CD14-positive monocyte (primary cell): ENCODE results near the gene GAK. TPM values are rescaled to one million over a fixed set of nuclear protein-coding genes. Genes with fewer than 3 reads are reported as not detected.

Source experiments
- DNase-seq, 3 donors: peaks; one replicate each; pipeline ENCODE4 v3.0.0-alpha.2; 2011 to 2022
- H2AFZ ChIP-seq: 2 replicates; pipeline ENCODE4 v1.6.0; 2012; ENCODE audit warnings: mild to moderate bottlenecking, low read depth, low read length, inconsistent platforms; ENCODE audit not compliant: insufficient read depth, poor library complexity, severe bottlenecking
- H3K27ac ChIP-seq, 2 donors: 1 replicate in 1 of 2; 2 replicates in 1 of 2; pipeline ENCODE4 v1.5.1; 2012 to 2013; ENCODE audit warnings: low read length in 2 of 2, control low read depth in 1 of 2, inconsistent platforms in 1 of 2, low read depth in 1 of 2, mild to moderate bottlenecking in 1 of 2
- H3K27me3 ChIP-seq, 2 donors: one replicate each; pipeline versions ENCODE4 v1.6.0 to v1.6.1; 2011 to 2013; ENCODE audit warnings: low read length in 2 of 2; ENCODE audit not compliant: control insufficient read depth in 2 of 2, insufficient read depth in 2 of 2
- H3K36me3 ChIP-seq, 2 donors: replicated peaks in 1 of 2; 1 replicate in 1 of 2; 2 replicates in 1 of 2; pipeline versions ENCODE4 v1.5.1 to v1.6.1; 2012 to 2013; ENCODE audit warnings: low read length in 2 of 2, control low read depth in 1 of 2, inconsistent platforms in 1 of 2, mild to moderate bottlenecking in 1 of 2; ENCODE audit not compliant: insufficient read depth in 2 of 2, control insufficient read depth in 1 of 2
- H3K4me1 ChIP-seq, 2 donors: 1 replicate in 1 of 2; 2 replicates in 1 of 2; pipeline versions ENCODE4 v1.5.1 to v1.6.1; 2012 to 2013; ENCODE audit warnings: low read length in 2 of 2, control low read depth in 1 of 2, inconsistent platforms in 1 of 2, mild to moderate bottlenecking in 1 of 2, moderate library complexity in 1 of 2; ENCODE audit not compliant: insufficient read depth in 2 of 2, control insufficient read depth in 1 of 2
- H3K4me2 ChIP-seq: replicated peaks from 2 replicates; pipeline ENCODE3; 2012; ENCODE audit warnings: low read length, moderate library complexity, mild to moderate bottlenecking; ENCODE audit not compliant: poor library complexity, severe bottlenecking; ENCODE audit errors: extremely low read depth
- H3K4me3 ChIP-seq, 3 experiments: fragments of 200-600 bp in 1 of 3; sonication (generic) in 1 of 3; replicated peaks in 1 of 3; 1 replicate in 2 of 3; 2 replicates in 1 of 3; pipeline ENCODE4 v1.5.1; 2011 to 2013; ENCODE audit warnings: low read length in 3 of 3, mild to moderate bottlenecking in 3 of 3, control low read depth in 2 of 3, low read depth in 2 of 3, inconsistent platforms in 1 of 3, moderate library complexity in 1 of 3
- H3K79me2 ChIP-seq: 2 replicates; pipeline ENCODE4 v1.6.0; 2012; ENCODE audit warnings: mild to moderate bottlenecking, control low read depth, inconsistent platforms, low read length, moderate library complexity; ENCODE audit not compliant: insufficient read depth
- H3K9ac ChIP-seq: 2 replicates; pipeline ENCODE4 v1.6.0; 2017; ENCODE audit warnings: low read length, mild to moderate bottlenecking; ENCODE audit not compliant: insufficient read depth, poor library complexity, severe bottlenecking
- H3K9me3 ChIP-seq, 2 donors: replicated peaks in 1 of 2; 1 replicate in 1 of 2; 2 replicates in 1 of 2; pipeline versions ENCODE4 v1.5.1 to v1.6.1; 2012 to 2013; ENCODE audit warnings: low read length in 2 of 2, control low read depth in 1 of 2; ENCODE audit not compliant: control insufficient read depth in 1 of 2, insufficient read depth in 1 of 2
- H4K20me1 ChIP-seq: 2 replicates; pipeline ENCODE4 v1.6.0; 2012; ENCODE audit warnings: mild to moderate bottlenecking, low read length, control low read depth, moderate library complexity; ENCODE audit not compliant: insufficient read depth
- H3K27ac Mint-ChIP-seq, 7 donors: one replicate each; pipeline ENCODE4 v1.8.0; 2020; ENCODE audit warnings: mild to moderate bottlenecking in 7 of 7, mixed read lengths in 7 of 7, moderate library complexity in 6 of 7, inconsistent platforms in 2 of 7
- H3K27me3 Mint-ChIP-seq, 3 donors: one replicate each; pipeline ENCODE4 v1.8.0; 2021 to 2022; ENCODE audit warnings: low read depth in 3 of 3, mild to moderate bottlenecking in 3 of 3, mixed read lengths in 3 of 3, moderate library complexity in 3 of 3, inconsistent platforms in 1 of 3
- H3K36me3 Mint-ChIP-seq, 2 donors: one replicate each; pipeline ENCODE4 v1.8.0; 2020; ENCODE audit warnings: mixed read lengths in 2 of 2, inconsistent platforms in 1 of 2, mild to moderate bottlenecking in 1 of 2
- H3K4me1 Mint-ChIP-seq: one replicate; pipeline ENCODE4 v1.8.0; 2020; ENCODE audit warnings: mild to moderate bottlenecking, mixed read lengths
- H3K4me3 Mint-ChIP-seq, 2 donors: one replicate each; pipeline ENCODE4 v1.8.0; 2020; ENCODE audit warnings: mild to moderate bottlenecking in 2 of 2, mixed read lengths in 2 of 2, moderate library complexity in 1 of 2
- H3K9me3 Mint-ChIP-seq, 7 donors: one replicate each; pipeline ENCODE4 v1.8.0; 2020 to 2022; ENCODE audit warnings: mixed read lengths in 7 of 7, mild to moderate bottlenecking in 6 of 7, moderate library complexity in 6 of 7, inconsistent platforms in 2 of 7
- CTCF ChIP-seq: fragments of 200-600 bp; IDR thresholded peaks from one replicate; pipeline ENCODE4 v1.8.0; 2022; ENCODE audit warnings: antibody characterized with exemption, mild to moderate bottlenecking
- WGBS: methylation state at CpG from one replicate; pipeline ENCODE4 v1.1.5; 2013; ENCODE audit warnings: missing lambda C conversion rate; ENCODE audit not compliant: insufficient coverage; 5-methylcytosine and 5-hydroxymethylcytosine counted together
- intact Hi-C, 2 donors: fragments of 100-400 bp; cut with micrococcal nuclease; formaldehyde crosslinking; loops; one replicate each; pipeline versions ENCODE4 v1.15.0 to v1.15.1; 2023
- polyA plus RNA-seq, 3 donors: library from polyadenylated mRNA; depleted of rRNA in 1 of 3; unstranded in 2 of 3; stranded (reverse) in 1 of 3; fragments of 300-500 nt in 2 of 3; fragments of >200 nt in 1 of 3; fragmentation: Illumina TruSeq in 2 of 3; gene quantifications; 1 replicate in 2 of 3; 2 replicates in 1 of 3; pipeline ENCODE4 v1.2.3, GENCODE V29; 2012 to 2021

The GAK gene
- polyA plus RNA-seq, 3 donors, result 40.3 to 88.7 (median 54.9) TPM

GRCh38 chr4:829291-829690 lies 102.8 kb downstream of the GAK start:
- peaks cover 6 to 11% of the 10 kb centered on the region in 2 donors for H3K4me1 ChIP-seq
- H3K36me3 Mint-ChIP-seq, result no peaks in the 10 kb centered on the region
- peaks cover 19 to 47% of the 10 kb centered on the region in 2 donors for H3K27me3 ChIP-seq
- intact Hi-C loops, result no loop called here
- WGBS, result 84% methylated on average over 5 of the region's 6 CpGs
- DNase-seq, result no peak
- H3K27ac ChIP-seq, result no peak overlapping the region
- no peak overlapping the region for H3K9ac ChIP-seq
- peaks cover 12 to 14% of the 10 kb centered on the region in 2 donors for H3K9me3 ChIP-seq
- H4K20me1 ChIP-seq, result no peaks in the 10 kb centered on the region
- H3K36me3 ChIP-seq, result no peaks in the 10 kb centered on the region
- peak overlapping the region in 1 of 2 donors; percentile 39 for H3K4me3 Mint-ChIP-seq
- H3K9me3 Mint-ChIP-seq, result peaks cover 3 to 17% (median 11%) of the 10 kb centered on the region in 7 donors
- H3K27me3 Mint-ChIP-seq, result peaks cover 36 to 68% (median 54%) of the 10 kb centered on the region in 3 donors
- no peak overlapping the region for H3K4me2 ChIP-seq
- H3K27ac Mint-ChIP-seq, result no peak overlapping the region
- H2AFZ ChIP-seq, result no peak overlapping the region
- TF ChIP-seq CTCF, result no peak
- H3K79me2 ChIP-seq, result no peaks in the 10 kb centered on the region
- no peak overlapping the region for H3K4me3 ChIP-seq
- H3K4me1 Mint-ChIP-seq, result peaks cover 7% of the 10 kb centered on the region

- peaks cover 3 to 17% (median 11%) of the 10 kb centered on the region in 7 donors for H3K9me3 Mint-ChIP-seq
- no peak overlapping the region for H3K4me3 ChIP-seq
- H3K79me2 ChIP-seq, result no peaks in the 10 kb centered on the region
- H3K9ac ChIP-seq, result no peak overlapping the region
- H3K27me3 ChIP-seq, result peaks cover 24 to 53% of the 10 kb centered on the region in 2 donors
- no peaks in the 10 kb centered on the region for H3K36me3 Mint-ChIP-seq
- peak overlapping the region in 1 of 2 donors; percentile 52 for H3K4me3 Mint-ChIP-seq
- no peaks in the 10 kb centered on the region for H3K36me3 ChIP-seq
- H3K4me1 Mint-ChIP-seq, result peaks cover 7% of the 10 kb centered on the region
- no peak overlapping the region for H3K27ac ChIP-seq
- H3K9me3 ChIP-seq, result peaks cover 14 to 16% of the 10 kb centered on the region in 2 donors
- H3K27me3 Mint-ChIP-seq, result peaks cover 39 to 72% (median 59%) of the 10 kb centered on the region in 3 donors
- H4K20me1 ChIP-seq, result no peaks in the 10 kb centered on the region
- H2AFZ ChIP-seq, result no peak overlapping the region
- intact Hi-C loops, result no loop called here
- H3K4me1 ChIP-seq, result peaks cover 6 to 10% of the 10 kb centered on the region in 2 donors
- H3K27ac Mint-ChIP-seq, result no peak overlapping the region
- WGBS, result 67% methylated on average over 16 of the region's 16 CpGs
- DNase-seq, result no peak
- TF ChIP-seq CTCF, result no peak
- H3K4me2 ChIP-seq, result no peak overlapping the region
Measured at GRCh38 chr4:828641-829271, 103.4 kb downstream of the GAK start.
